H9 (cell line): ENCODE results near the gene ZGRF1. TPM values are rescaled to one million over a fixed set of nuclear protein-coding genes. Genes with fewer than 3 reads are reported as not detected.
"Not testable (repeated sequence)": the region's sequence is repeated elsewhere in the genome, so short reads cannot be mapped to it uniquely, and the experiment has no call there.

Experiments used
- DNase-seq: peaks from one replicate; pipeline ENCODE4 v3.0.0-alpha.2; 2017
- H2AFZ ChIP-seq: one replicate; pipeline ENCODE4 v1.6.1; 2013; ENCODE audit warnings: mild to moderate bottlenecking, low read length, control low read depth, moderate library complexity
- H2AK5ac ChIP-seq: 2 replicates; pipeline ENCODE4 v1.6.1; 2013; ENCODE audit warnings: low read length, control low read depth, mixed read lengths; ENCODE audit not compliant: insufficient read length
- H2BK120ac ChIP-seq: one replicate; pipeline ENCODE4 v1.6.1; 2013; ENCODE audit warnings: low read depth, mild to moderate bottlenecking, low read length, control low read depth, inconsistent platforms; ENCODE audit not compliant: poor library complexity, severe bottlenecking
- H2BK12ac ChIP-seq: 2 replicates; pipeline ENCODE4 v1.6.1; 2013; ENCODE audit warnings: low read length, control low read depth, mixed read lengths, low read depth; ENCODE audit not compliant: insufficient read length
- H2BK15ac ChIP-seq: 2 replicates; pipeline ENCODE4 v1.6.1; 2013; ENCODE audit warnings: low read depth, low read length, control low read depth
- H2BK20ac ChIP-seq: one replicate; pipeline ENCODE4 v1.6.1; 2013; ENCODE audit warnings: low read depth, mild to moderate bottlenecking, low read length, control low read depth, inconsistent platforms; ENCODE audit not compliant: poor library complexity, severe bottlenecking
- H2BK5ac ChIP-seq: 2 replicates; pipeline ENCODE4 v1.6.1; 2013; ENCODE audit warnings: low read length, control low read depth, mixed read lengths; ENCODE audit not compliant: insufficient read length
- H3K14ac ChIP-seq: 2 replicates; pipeline ENCODE4 v1.6.1; 2013; ENCODE audit warnings: low read length, control low read depth; ENCODE audit not compliant: insufficient read depth
- H3K18ac ChIP-seq: 2 replicates; pipeline ENCODE4 v1.6.1; 2013; ENCODE audit warnings: low read depth, mild to moderate bottlenecking, mixed read lengths, low read length, control low read depth; ENCODE audit not compliant: insufficient read length
- H3K23ac ChIP-seq: 2 replicates; pipeline ENCODE4 v1.6.1; 2013; ENCODE audit warnings: low read length, control low read depth, mixed read lengths, low read depth; ENCODE audit not compliant: insufficient read length
- H3K23me2 ChIP-seq: 2 replicates; pipeline ENCODE4 v1.6.1; 2013; ENCODE audit warnings: low read depth, mild to moderate bottlenecking, mixed read lengths, low read length, control low read depth; ENCODE audit not compliant: insufficient read length, poor library complexity, severe bottlenecking
- H3K27ac ChIP-seq: 2 replicates; pipeline ENCODE4 v1.5.1; 2013; ENCODE audit warnings: low read length, control low read depth, mixed read lengths, low read depth; ENCODE audit not compliant: insufficient read length
- H3K27me3 ChIP-seq: 2 replicates; pipeline ENCODE4 v1.6.1; 2013; ENCODE audit warnings: low read length, control low read depth, inconsistent platforms; ENCODE audit not compliant: insufficient read depth
- H3K4ac ChIP-seq: 2 replicates; pipeline ENCODE4 v1.6.1; 2013; ENCODE audit warnings: low read depth, mild to moderate bottlenecking, control low read depth, inconsistent platforms, low read length, moderate library complexity
- H3K4me1 ChIP-seq: 2 replicates; pipeline ENCODE4 v1.6.1; 2013; ENCODE audit warnings: low read length, control low read depth, inconsistent platforms; ENCODE audit not compliant: insufficient read depth
- H3K4me2 ChIP-seq: 2 replicates; pipeline ENCODE4 v1.6.1; 2013; ENCODE audit warnings: low read length, control low read depth, mixed read lengths; ENCODE audit not compliant: insufficient read length, insufficient read depth
- H3K56ac ChIP-seq: 2 replicates; pipeline ENCODE4 v1.6.1; 2013; ENCODE audit warnings: low read depth, mild to moderate bottlenecking, mixed read lengths, low read length, control low read depth; ENCODE audit not compliant: insufficient read length
- H3K79me1 ChIP-seq: 2 replicates; pipeline ENCODE4 v1.6.1; 2013; ENCODE audit warnings: low read depth, mild to moderate bottlenecking, moderate library complexity, low read length, control low read depth, inconsistent platforms; ENCODE audit not compliant: insufficient read depth, poor library complexity, severe bottlenecking
- H3K79me2 ChIP-seq: 2 replicates; pipeline ENCODE4 v1.6.1; 2013; ENCODE audit warnings: low read length, control low read depth, inconsistent platforms; ENCODE audit not compliant: insufficient read depth
- H3K9ac ChIP-seq: 2 replicates; pipeline ENCODE4 v1.6.1; 2013; ENCODE audit warnings: low read length, control low read depth, mixed read lengths; ENCODE audit not compliant: insufficient read length; ENCODE audit errors: extremely low read depth
- H3K9me3 ChIP-seq: one replicate; pipeline ENCODE4 v1.6.1; 2013; ENCODE audit warnings: low read depth, low read length, inconsistent platforms; ENCODE audit not compliant: control insufficient read depth
- H3T11ph ChIP-seq: one replicate; pipeline ENCODE4 v1.6.1; 2013; ENCODE audit warnings: mild to moderate bottlenecking, low read length, control low read depth, inconsistent platforms
- H4K20me1 ChIP-seq: one replicate; pipeline ENCODE4 v1.6.1; 2013; ENCODE audit not compliant: control insufficient read depth, insufficient read length, insufficient read depth
- H4K5ac ChIP-seq: 2 replicates; pipeline ENCODE4 v1.6.1; 2013; ENCODE audit warnings: low read depth, mild to moderate bottlenecking, mixed read lengths, low read length, control low read depth; ENCODE audit not compliant: insufficient read length
- H4K8ac ChIP-seq: replicated peaks from 2 replicates; pipeline ENCODE4 v1.6.1; 2013; ENCODE audit warnings: low read length, control low read depth, mixed read lengths, low read depth; ENCODE audit not compliant: insufficient read length
- H4K91ac ChIP-seq: 2 replicates; pipeline ENCODE4 v1.6.1; 2013; ENCODE audit warnings: low read depth, mild to moderate bottlenecking, moderate library complexity, mixed read lengths, low read length, control low read depth; ENCODE audit not compliant: insufficient read length
- H3K27ac Mint-ChIP-seq, 3 experiments: 2 replicates in 2 of 3; 3 replicates in 1 of 3; pipeline ENCODE4 v1.8.0; 2020 to 2021; ENCODE audit warnings: mixed read lengths in 3 of 3, mild to moderate bottlenecking in 1 of 3, moderate library complexity in 1 of 3
- H3K27me3 Mint-ChIP-seq: 2 replicates; pipeline ENCODE4 v1.8.0; 2021; ENCODE audit warnings: low read depth, mild to moderate bottlenecking, moderate library complexity, mixed read lengths
- H3K36me3 Mint-ChIP-seq, 3 experiments: 2 replicates in 2 of 3; 3 replicates in 1 of 3; pipeline ENCODE4 v1.8.0; 2020 to 2021; ENCODE audit warnings: low read depth in 3 of 3, mixed read lengths in 3 of 3; ENCODE audit not compliant: insufficient read depth in 1 of 3
- H3K4me1 Mint-ChIP-seq, 2 experiments: 2 replicates each; pipeline ENCODE4 v1.8.0; 2020; ENCODE audit warnings: mixed read lengths in 2 of 2
- H3K4me3 Mint-ChIP-seq, 2 experiments: 2 replicates in 1 of 2; 3 replicates in 1 of 2; pipeline ENCODE4 v1.8.0; 2020 to 2021; ENCODE audit warnings: mild to moderate bottlenecking in 2 of 2, mixed read lengths in 2 of 2, moderate library complexity in 1 of 2
- H3K9me3 Mint-ChIP-seq, 2 experiments: 2 replicates in 1 of 2; 3 replicates in 1 of 2; pipeline ENCODE4 v1.8.0; 2020; ENCODE audit warnings: mild to moderate bottlenecking in 2 of 2, mixed read lengths in 2 of 2, moderate library complexity in 1 of 2
- CTCF ChIP-seq: fragments of 200-600 bp; sonication (generic); conservative IDR thresholded peaks from 3 replicates; pipeline ENCODE4 v1.8.0; 2021; ENCODE audit warnings: antibody characterized with exemption, mild to moderate bottlenecking
- WGBS: extraction: QIAGEN DNeasy Blood & Tissue Kit; methylation state at CpG from one replicate; pipeline ENCODE4 v1.1.7; 2013; ENCODE audit warnings: missing lambda C conversion rate, low lambda C conversion rate, mixed read lengths; ENCODE audit not compliant: insufficient read length; ENCODE audit errors: extremely low coverage; 5-methylcytosine and 5-hydroxymethylcytosine counted together
- total RNA-seq: library from RNA; stranded (reverse); gene quantifications from 2 replicates; pipeline ENCODE4 v1.2.1, GENCODE V29; 2021

Gene ZGRF1
- total RNA-seq, 1 experiment from 2014 or later, result 38.3 TPM

- Histone ChIP-seq H3K4ac (no peak overlapping the region), H3K4me2 (peak overlapping the region; percentile 15), H3K23me2 (no peaks in the 10 kb centered on the region), H4K8ac (no peak overlapping the region), H4K5ac (no peak overlapping the region), H3K79me1 (no peaks in the 10 kb centered on the region), H2BK20ac (no peak overlapping the region), H3K9me3 (no peaks in the 10 kb centered on the region), H2BK15ac (no peak overlapping the region), H3K79me2 (peaks cover under 1% of the 10 kb centered on the region; the same call in 1 of the 2 replicates), H3K14ac (no peak overlapping the region), H4K91ac (no peak overlapping the region), H2AK5ac (no peak overlapping the region), H3K18ac (no peak overlapping the region), H4K20me1 (no peaks in the 10 kb centered on the region), H2AFZ (no peak overlapping the region), H3K27me3 (no peaks in the 10 kb centered on the region), H2BK5ac (no peak overlapping the region), H3K9ac (peak overlapping the region; percentile 59), H3K23ac (no peak overlapping the region), H2BK12ac (no peak overlapping the region), H2BK120ac (no peak overlapping the region), H3T11ph (no peak overlapping the region), H3K56ac (no peak overlapping the region), H3K27ac (peak overlapping the region; percentile 100), H3K4me1 (no peaks in the 10 kb centered on the region)
- Mint-ChIP-seq H3K4me3 (peak overlapping the region; percentile 93 to 97), H3K27me3 (peaks cover 9% of the 10 kb centered on the region), H3K4me1 (peaks cover 26 to 34% of the 10 kb centered on the region in 2 experiments), H3K27ac (peak overlapping the region; percentile 98 to 100 (median 99)), H3K9me3 (peaks cover 9 to 19% of the 10 kb centered on the region in 2 experiments; a peak in 4 of 5 replicates), H3K36me3 (peaks cover 30 to 46% (median 43%) of the 10 kb centered on the region in 3 experiments)
- peak; percentile 91 for DNase-seq
- no CpG with 5 or more reads among the region's 8 CpGs for WGBS
- no peak for TF ChIP-seq CTCF
These were observed 9.0 kb upstream of the ZGRF1 start for GRCh38 chr4:112645541-112646329.

DNA sequence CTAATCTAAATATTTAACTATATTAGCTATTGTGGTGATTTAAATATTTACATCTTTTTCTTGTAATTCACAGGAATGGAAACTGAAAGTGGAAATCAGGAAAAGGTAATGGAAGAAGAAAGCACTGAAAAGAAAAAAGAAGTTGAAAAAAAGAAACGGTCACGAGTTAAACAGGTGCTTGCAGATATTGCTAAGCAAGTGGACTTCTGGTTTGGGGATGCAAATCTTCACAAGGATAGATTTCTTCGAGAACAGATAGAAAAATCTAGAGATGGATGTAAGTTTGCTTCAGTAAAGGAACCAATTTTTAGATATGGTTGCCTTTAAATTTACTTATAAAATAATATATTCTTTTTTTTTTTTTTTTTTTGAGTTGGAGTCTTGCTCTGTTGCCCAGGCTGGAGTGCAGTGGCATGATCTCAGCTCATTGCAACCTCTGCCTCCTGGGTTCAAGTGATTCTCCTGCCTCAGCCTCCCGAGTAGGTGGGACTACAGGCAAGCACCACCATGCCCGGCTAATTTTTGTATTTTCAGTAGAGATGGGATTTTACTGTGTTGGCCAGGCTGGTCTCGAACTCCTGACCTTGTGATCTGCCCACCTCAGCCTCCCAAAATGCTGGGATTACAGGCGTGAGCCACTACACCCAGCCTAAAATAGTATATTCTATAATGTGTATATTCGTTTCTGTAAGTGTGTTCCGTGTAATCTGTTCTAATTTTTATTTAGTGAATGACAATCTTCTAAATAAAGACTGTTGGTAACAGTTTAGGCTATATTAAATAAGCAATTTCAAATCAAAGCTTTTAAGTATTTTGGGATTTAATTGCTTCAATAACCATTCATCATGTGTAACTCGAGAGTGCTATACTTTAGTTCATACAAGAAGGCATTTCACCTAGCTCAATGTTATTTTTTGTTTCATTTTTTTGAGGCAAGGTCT lies 8.2 kb upstream of the ZGRF1 start:
- not testable (repeated sequence) for H3K23ac ChIP-seq, H3K56ac ChIP-seq, H2AK5ac ChIP-seq, H3K79me2 ChIP-seq, H3K27me3 Mint-ChIP-seq, H3T11ph ChIP-seq, H3K23me2 ChIP-seq, H2BK20ac ChIP-seq, H2BK120ac ChIP-seq, H3K79me1 ChIP-seq, H3K14ac ChIP-seq, H4K8ac ChIP-seq, H2AFZ ChIP-seq, H3K4me2 ChIP-seq, H3K9me3 ChIP-seq, DNase-seq, H3K9ac ChIP-seq, H2BK12ac ChIP-seq, H3K18ac ChIP-seq, H4K91ac ChIP-seq, H3K27me3 ChIP-seq, H4K20me1 ChIP-seq, H4K5ac ChIP-seq, H3K4ac ChIP-seq, H3K4me1 ChIP-seq, H2BK15ac ChIP-seq, H2BK5ac ChIP-seq
- peak overlapping the region; percentile 93 to 97 for H3K4me3 Mint-ChIP-seq
- peaks cover 32 to 48% (median 47%) of the 10 kb centered on the region in 3 experiments for H3K36me3 Mint-ChIP-seq
- peaks cover 23 to 30% of the 10 kb centered on the region in 2 experiments for H3K4me1 Mint-ChIP-seq
- WGBS, result no CpG with 5 or more reads among the region's 10 CpGs
- peak overlapping the region; percentile 98 to 100 (median 99) for H3K27ac Mint-ChIP-seq
- peaks cover 9 to 19% of the 10 kb centered on the region in 2 experiments; a peak in 4 of 5 replicates for H3K9me3 Mint-ChIP-seq
- peak overlapping the region; percentile 100 for H3K27ac ChIP-seq
